A673 (cell line): ENCODE data around the gene RXRA. TPM values are rescaled to one million over a fixed set of nuclear protein-coding genes. Genes with fewer than 3 reads are reported as not detected.

Experiments used
- BruUV-seq: library from RNA; stranded (reverse); fragments of 400-500 nt; replicated peaks from 2 replicates; lab custom pipeline; 2021; lab: Mats Ljungman, UMichigan
- CTCF ChIA-PET: fragments of 300-600 bp; sonication (Branson Sonifier 250); formaldehyde crosslinking; loops from one replicate; lab custom pipeline; 2022; ENCODE audit warnings: antibody characterized with exemption; lab: Charles Lee
- POLR2A ChIA-PET: fragments of 300-600 bp; sonication (Branson Sonifier 250); formaldehyde crosslinking; loops from one replicate; lab custom pipeline; 2022; ENCODE audit warnings: antibody characterized with exemption; ENCODE audit not compliant: low non-redundant PET; lab: Charles Lee
- DNase-seq: peaks from one replicate; pipeline ENCODE4 v3.0.0-alpha.2; 2015; ENCODE audit warnings: low spot score
- H3K27ac ChIP-seq: fragments of 200-600 bp; sonication (generic); 2 replicates; pipeline ENCODE4 v1.5.1; 2016; ENCODE audit warnings: mixed run types, low read depth, mild to moderate bottlenecking, mixed read lengths, antibody characterized with exemption, low read length; ENCODE audit not compliant: poor library complexity, severe bottlenecking
- H3K27me3 ChIP-seq: fragments of 200-600 bp; sonication (generic); replicated peaks from 2 replicates; pipeline ENCODE4 v1.6.1; 2017; ENCODE audit warnings: mixed run types, low read depth, mild to moderate bottlenecking, mixed read lengths, antibody characterized with exemption, low read length; ENCODE audit not compliant: insufficient read depth, poor library complexity
- H3K36me3 ChIP-seq: fragments of 200-600 bp; sonication (generic); 2 replicates; pipeline ENCODE4 v1.6.1; 2016; ENCODE audit warnings: mixed run types, mild to moderate bottlenecking, mixed read lengths, antibody characterized with exemption, low read length; ENCODE audit not compliant: insufficient read depth, poor library complexity, severe bottlenecking
- H3K4me1 ChIP-seq: fragments of 200-600 bp; sonication (generic); 2 replicates; pipeline ENCODE4 v1.6.1; 2017; ENCODE audit warnings: mixed run types, mild to moderate bottlenecking, mixed read lengths, antibody characterized with exemption, low read length; ENCODE audit not compliant: insufficient read depth, poor library complexity, severe bottlenecking
- H3K4me3 ChIP-seq: fragments of 200-600 bp; sonication (generic); 2 replicates; pipeline ENCODE4 v1.5.1; 2016; ENCODE audit warnings: low read depth, mixed run types, mild to moderate bottlenecking, mixed read lengths, low read length; ENCODE audit not compliant: poor library complexity, severe bottlenecking
- H3K9me3 ChIP-seq: fragments of 200-600 bp; sonication (generic); 2 replicates; pipeline ENCODE4 v1.6.1; 2016; ENCODE audit warnings: mixed run types, low read depth, mild to moderate bottlenecking, mixed read lengths, antibody characterized with exemption, low read length; ENCODE audit not compliant: poor library complexity, severe bottlenecking
- CTCF ChIP-seq: fragments of 300-800, 200-600 bp; sonication (generic); conservative IDR thresholded peaks from 2 replicates; pipeline ENCODE4 v1.5.1; 2017; ENCODE audit warnings: low read depth, mild to moderate bottlenecking, antibody characterized with exemption, low read length, moderate library complexity, mixed read lengths
- EZH2 ChIP-seq: fragments of 200-600 bp; sonication (generic); IDR thresholded peaks from 2 replicates; pipeline ENCODE4 v1.6.1; 2017; ENCODE audit warnings: borderline replicate concordance, low read depth, mild to moderate bottlenecking, mixed read lengths, antibody characterized with exemption, low read length; ENCODE audit not compliant: poor library complexity, severe bottlenecking
- intact Hi-C: fragments of 100-400 bp; cut with micrococcal nuclease; formaldehyde crosslinking; loops from one replicate; pipeline ENCODE4 v1.10.0; 2022; ENCODE audit not compliant: unreplicated experiment
- total RNA-seq: library from RNA; stranded (reverse); gene quantifications from 2 replicates; pipeline ENCODE4 v1.2.3, GENCODE V29; 2021

Gene RXRA
- total RNA-seq, 1 experiment from 2014 or later, result 54.1 TPM

- Histone ChIP-seq H3K27ac (no peak overlapping the region), H3K4me3 (no peak overlapping the region), H3K9me3 (no peaks in the 10 kb centered on the region), H3K4me1 (peaks cover 17% of the 10 kb centered on the region), H3K27me3 (no peaks in the 10 kb centered on the region), H3K36me3 (no peaks in the 10 kb centered on the region)
- ChIA-PET CTCF (no interaction called here), POLR2A (no interaction called here)
- intact Hi-C loops, result no loop called here
- TF ChIP-seq EZH2, result no peak
- no peak for TF ChIP-seq CTCF
- no TSS peak for BruUV-seq
- no peak for DNase-seq
Measured at GRCh38 chr9:134335061-134335460, 8.8 kb downstream of the RXRA start.

GRCh38 chr9:134335486-134336220 is 9.4 kb downstream of the RXRA start:
- Histone ChIP-seq H3K27ac (no peak overlapping the region), H3K4me3 (no peak overlapping the region), H3K27me3 (no peaks in the 10 kb centered on the region), H3K4me1 (peaks cover 11% of the 10 kb centered on the region), H3K9me3 (no peaks in the 10 kb centered on the region), H3K36me3 (no peaks in the 10 kb centered on the region)
- intact Hi-C loops, result no loop called here
- BruUV-seq, result no TSS peak
- TF ChIP-seq CTCF (no peak), EZH2 (no peak)
- ChIA-PET CTCF (no interaction called here), POLR2A (no interaction called here)
- no peak for DNase-seq

- intact Hi-C loops, result no loop called here
- no peaks in the 10 kb centered on the region for H3K9me3 ChIP-seq
- BruUV-seq, result no TSS peak
- H3K27me3 ChIP-seq, result no peaks in the 10 kb centered on the region
- H3K4me3 ChIP-seq, result no peak overlapping the region
- DNase-seq, result no peak
- H3K4me1 ChIP-seq, result peaks cover 7% of the 10 kb centered on the region
- TF ChIP-seq CTCF, result no peak
- no peak for TF ChIP-seq EZH2
- no peaks in the 10 kb centered on the region for H3K36me3 ChIP-seq
- no peak overlapping the region for H3K27ac ChIP-seq
- CTCF ChIA-PET, result no interaction called here
- POLR2A ChIA-PET, result no interaction called here
Measured at GRCh38 chr9:134336228-134336627, 10.0 kb downstream of the RXRA start.
